ENCODE results near the gene TMCO2. TPM values are rescaled to one million over a fixed set of nuclear protein-coding genes. Genes with fewer than 3 reads are reported as not detected.

Gene TMCO2
- total RNA-seq, 1 experiment from 2014 or later = not detected

DNA sequence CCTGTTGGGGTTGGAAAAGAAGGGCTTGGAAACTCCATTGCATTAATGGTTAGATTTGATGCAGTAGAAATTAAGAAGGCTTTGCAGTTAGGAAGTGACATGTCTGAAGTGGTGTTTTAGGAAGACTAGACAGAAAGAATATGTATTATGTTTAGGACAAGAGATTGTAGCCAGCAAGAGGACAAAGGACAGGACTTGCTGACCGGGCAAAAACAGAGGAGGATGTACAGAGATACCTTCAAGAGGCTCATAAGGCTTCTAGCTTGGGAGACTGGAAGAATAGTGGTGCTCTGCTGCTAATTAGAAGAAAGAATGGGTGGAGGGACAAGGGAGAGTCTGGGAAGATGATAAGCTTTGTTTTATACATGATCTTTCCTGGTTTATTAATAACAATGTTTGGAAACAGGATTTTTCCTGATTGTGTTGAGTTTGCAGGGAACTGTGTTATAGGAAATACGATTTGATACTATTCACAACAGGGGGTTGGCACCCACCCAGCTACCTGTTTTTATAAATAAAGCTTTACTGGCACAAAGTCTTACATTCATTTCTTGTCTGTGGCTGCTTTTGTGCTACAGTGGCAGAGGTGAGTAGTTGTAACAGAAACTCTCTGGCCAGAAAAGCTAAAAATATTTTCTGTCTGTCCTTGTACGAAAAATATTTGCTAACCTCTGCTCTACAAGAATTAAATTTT is 37.1 kb upstream of the TMCO2 start:
- H3K36me3 ChIP-seq (ENCODE audit: control insufficient read depth in 1 of 2, insufficient read depth in 2 of 2, low read length in 2 of 2) = peaks cover 0 to 11% of the 10 kb centered on the region in 2 experiments; a peak in 2 of 4 replicates
- ChIA-PET POLR2A (no interaction called here), RAD21 (ENCODE audit: low non-redundant PET in 1 of 2, low total read pairs in 2 of 2, uncharacterized antibody in 2 of 2, unreplicated experiment in 2 of 2) (no interaction called here)

More for the DNA sequence above, 37.1 kb upstream of the TMCO2 start:
- no peak for TF ChIP-seq EZH2phosphoT487 (IDR thresholded peaks at IDR 0.05; ENCODE audit: borderline replicate concordance)
- TF ChIP-seq, protein P1, sequence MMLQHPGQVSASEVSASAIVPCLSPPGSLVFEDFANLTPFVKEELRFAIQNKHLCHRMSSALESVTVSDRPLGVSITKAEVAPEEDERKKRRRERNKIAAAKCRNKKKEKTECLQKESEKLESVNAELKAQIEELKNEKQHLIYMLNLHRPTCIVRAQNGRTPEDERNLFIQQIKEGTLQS (IDR thresholded peaks at IDR 0.05) = no peak
- TF ChIP-seq SP1 (IDR thresholded peaks at IDR 0.05; ENCODE audit: low read depth) = no peak
- TF ChIP-seq, protein P2, sequence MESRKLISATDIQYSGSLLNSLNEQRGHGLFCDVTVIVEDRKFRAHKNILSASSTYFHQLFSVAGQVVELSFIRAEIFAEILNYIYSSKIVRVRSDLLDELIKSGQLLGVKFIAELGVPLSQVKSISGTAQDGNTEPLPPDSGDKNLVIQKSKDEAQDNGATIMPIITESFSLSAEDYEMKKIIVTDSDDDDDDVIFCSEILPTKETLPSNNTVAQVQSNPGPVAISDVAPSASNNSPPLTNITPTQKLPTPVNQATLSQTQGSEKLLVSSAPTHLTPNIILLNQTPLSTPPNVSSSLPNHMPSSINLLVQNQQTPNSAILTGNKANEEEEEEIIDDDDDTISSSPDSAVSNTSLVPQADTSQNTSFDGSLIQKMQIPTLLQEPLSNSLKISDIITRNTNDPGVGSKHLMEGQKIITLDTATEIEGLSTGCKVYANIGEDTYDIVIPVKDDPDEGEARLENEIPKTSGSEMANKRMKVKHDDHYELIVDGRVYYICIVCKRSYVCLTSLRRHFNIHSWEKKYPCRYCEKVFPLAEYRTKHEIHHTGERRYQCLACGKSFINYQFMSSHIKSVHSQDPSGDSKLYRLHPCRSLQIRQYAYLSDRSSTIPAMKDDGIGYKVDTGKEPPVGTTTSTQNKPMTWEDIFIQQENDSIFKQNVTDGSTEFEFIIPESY (IDR thresholded peaks at IDR 0.05; ENCODE audit: extremely low read depth, insufficient replicate concordance, low read length) = no peak
- TF ChIP-seq ZNF274 (IDR thresholded peaks at IDR 0.05; ENCODE audit: low read depth, low read length) = no peak
- TF ChIP-seq ZFX (IDR thresholded peaks at IDR 0.05) = no peak
- TF ChIP-seq JUND (IDR thresholded peaks at IDR 0.05) = no peak
- TF ChIP-seq SIN3A (IDR thresholded peaks at IDR 0.05; ENCODE audit: low read depth) = no peak
- no peak for TF ChIP-seq CBX3 (IDR thresholded peaks at IDR 0.05; ENCODE audit: low read depth)
- TF ChIP-seq, protein P3, sequence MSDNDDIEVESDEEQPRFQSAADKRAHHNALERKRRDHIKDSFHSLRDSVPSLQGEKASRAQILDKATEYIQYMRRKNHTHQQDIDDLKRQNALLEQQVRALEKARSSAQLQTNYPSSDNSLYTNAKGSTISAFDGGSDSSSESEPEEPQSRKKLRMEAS (IDR thresholded peaks at IDR 0.05) = no peak
- TF ChIP-seq, protein P4, sequence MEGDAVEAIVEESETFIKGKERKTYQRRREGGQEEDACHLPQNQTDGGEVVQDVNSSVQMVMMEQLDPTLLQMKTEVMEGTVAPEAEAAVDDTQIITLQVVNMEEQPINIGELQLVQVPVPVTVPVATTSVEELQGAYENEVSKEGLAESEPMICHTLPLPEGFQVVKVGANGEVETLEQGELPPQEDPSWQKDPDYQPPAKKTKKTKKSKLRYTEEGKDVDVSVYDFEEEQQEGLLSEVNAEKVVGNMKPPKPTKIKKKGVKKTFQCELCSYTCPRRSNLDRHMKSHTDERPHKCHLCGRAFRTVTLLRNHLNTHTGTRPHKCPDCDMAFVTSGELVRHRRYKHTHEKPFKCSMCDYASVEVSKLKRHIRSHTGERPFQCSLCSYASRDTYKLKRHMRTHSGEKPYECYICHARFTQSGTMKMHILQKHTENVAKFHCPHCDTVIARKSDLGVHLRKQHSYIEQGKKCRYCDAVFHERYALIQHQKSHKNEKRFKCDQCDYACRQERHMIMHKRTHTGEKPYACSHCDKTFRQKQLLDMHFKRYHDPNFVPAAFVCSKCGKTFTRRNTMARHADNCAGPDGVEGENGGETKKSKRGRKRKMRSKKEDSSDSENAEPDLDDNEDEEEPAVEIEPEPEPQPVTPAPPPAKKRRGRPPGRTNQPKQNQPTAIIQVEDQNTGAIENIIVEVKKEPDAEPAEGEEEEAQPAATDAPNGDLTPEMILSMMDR (IDR thresholded peaks at IDR 0.05 in 2 of 3, conservative IDR thresholded peaks at IDR 0.05 in 1 of 3; ENCODE audit: borderline replicate concordance in 1 of 3, insufficient read depth in 1 of 3, low read depth in 2 of 3, low read length in 2 of 3) = no peak
- TF ChIP-seq CEBPB (IDR thresholded peaks at IDR 0.05; ENCODE audit: low read depth) = no peak
- TF ChIP-seq EGR1 (IDR thresholded peaks at IDR 0.05; ENCODE audit: low read depth) = no peak
- no peak for TF ChIP-seq TCF7L2 (IDR thresholded peaks at IDR 0.05; ENCODE audit: borderline replicate concordance, extremely low read depth, insufficient read depth, insufficient read length)
- TF ChIP-seq RAD21 (IDR thresholded peaks at IDR 0.05; ENCODE audit: low read depth) = no peak
- TF ChIP-seq SRF (IDR thresholded peaks at IDR 0.05; ENCODE audit: low read depth) = no peak
- TF ChIP-seq, protein P5, sequence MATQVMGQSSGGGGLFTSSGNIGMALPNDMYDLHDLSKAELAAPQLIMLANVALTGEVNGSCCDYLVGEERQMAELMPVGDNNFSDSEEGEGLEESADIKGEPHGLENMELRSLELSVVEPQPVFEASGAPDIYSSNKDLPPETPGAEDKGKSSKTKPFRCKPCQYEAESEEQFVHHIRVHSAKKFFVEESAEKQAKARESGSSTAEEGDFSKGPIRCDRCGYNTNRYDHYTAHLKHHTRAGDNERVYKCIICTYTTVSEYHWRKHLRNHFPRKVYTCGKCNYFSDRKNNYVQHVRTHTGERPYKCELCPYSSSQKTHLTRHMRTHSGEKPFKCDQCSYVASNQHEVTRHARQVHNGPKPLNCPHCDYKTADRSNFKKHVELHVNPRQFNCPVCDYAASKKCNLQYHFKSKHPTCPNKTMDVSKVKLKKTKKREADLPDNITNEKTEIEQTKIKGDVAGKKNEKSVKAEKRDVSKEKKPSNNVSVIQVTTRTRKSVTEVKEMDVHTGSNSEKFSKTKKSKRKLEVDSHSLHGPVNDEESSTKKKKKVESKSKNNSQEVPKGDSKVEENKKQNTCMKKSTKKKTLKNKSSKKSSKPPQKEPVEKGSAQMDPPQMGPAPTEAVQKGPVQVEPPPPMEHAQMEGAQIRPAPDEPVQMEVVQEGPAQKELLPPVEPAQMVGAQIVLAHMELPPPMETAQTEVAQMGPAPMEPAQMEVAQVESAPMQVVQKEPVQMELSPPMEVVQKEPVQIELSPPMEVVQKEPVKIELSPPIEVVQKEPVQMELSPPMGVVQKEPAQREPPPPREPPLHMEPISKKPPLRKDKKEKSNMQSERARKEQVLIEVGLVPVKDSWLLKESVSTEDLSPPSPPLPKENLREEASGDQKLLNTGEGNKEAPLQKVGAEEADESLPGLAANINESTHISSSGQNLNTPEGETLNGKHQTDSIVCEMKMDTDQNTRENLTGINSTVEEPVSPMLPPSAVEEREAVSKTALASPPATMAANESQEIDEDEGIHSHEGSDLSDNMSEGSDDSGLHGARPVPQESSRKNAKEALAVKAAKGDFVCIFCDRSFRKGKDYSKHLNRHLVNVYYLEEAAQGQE (IDR thresholded peaks at IDR 0.05; ENCODE audit: low read depth) = no peak
- TF ChIP-seq FOSL1 (IDR thresholded peaks at IDR 0.05; ENCODE audit: low read depth) = no peak
- TF ChIP-seq ELF1 (IDR thresholded peaks at IDR 0.05; ENCODE audit: borderline replicate concordance, low read depth) = no peak
- no peak for TF ChIP-seq YY1 (IDR thresholded peaks at IDR 0.05; ENCODE audit: extremely low read depth, insufficient replicate concordance, low read depth, low read length)
- Histone ChIP-seq H2AFZ (ENCODE audit: low read depth, low read length, poor library complexity, severe bottlenecking) (no peak overlapping the region), H3K4me2 (ENCODE audit: low read length) (no peak overlapping the region), H3K79me2 (ENCODE audit: insufficient read depth, low read length) (peaks cover 28% of the 10 kb centered on the region), H4K20me1 (ENCODE audit: insufficient read depth) (peaks cover 3% of the 10 kb centered on the region), H3K4me1 (ENCODE audit: control insufficient read depth in 1 of 2, insufficient read depth in 2 of 2, low read length in 2 of 2) (no peaks in the 10 kb centered on the region), H3K9ac (ENCODE audit: low read length) (no peak overlapping the region), H3K27ac (ENCODE audit: low read depth, low read length) (no peak overlapping the region), H3K4me3 (replicated peaks in 1 of 2; ENCODE audit: low read depth in 1 of 2, low read length in 2 of 2) (no peak overlapping the region), H3K9me3 (ENCODE audit: control insufficient read depth in 1 of 2, insufficient read depth in 1 of 2, low read depth in 1 of 2, low read length in 2 of 2) (no peaks in the 10 kb centered on the region), H3K27me3 (ENCODE audit: insufficient read depth, low read length) (no peaks in the 10 kb centered on the region), H3K9me2 (ENCODE audit: insufficient read depth) (no peaks in the 10 kb centered on the region)
- DNase-seq (ENCODE audit: low read depth, low spot score) (no peak), ATAC-seq (no peak)
- intact Hi-C loops (cut with micrococcal nuclease) = no loop called here
- CTCF ChIA-PET = interaction anchor here (1.0 kb wide), 1 partner anchor 28 kb away, joined by 4 read pairs; no protein-coding TSS in a partner anchor
- no TSS peak for BruUV-seq (replicated peaks)
